ENCODE data around the gene MMP25. TPM values are rescaled to one million over a fixed set of nuclear protein-coding genes. Genes with fewer than 3 reads are reported as not detected.

MMP25 gene
- total RNA-seq, 3 donors from 2014 or later (not counting 1 experiment from before 2014, with no cell fraction given) = 2.0 to 62.2 (median 5.6) TPM

DNA sequence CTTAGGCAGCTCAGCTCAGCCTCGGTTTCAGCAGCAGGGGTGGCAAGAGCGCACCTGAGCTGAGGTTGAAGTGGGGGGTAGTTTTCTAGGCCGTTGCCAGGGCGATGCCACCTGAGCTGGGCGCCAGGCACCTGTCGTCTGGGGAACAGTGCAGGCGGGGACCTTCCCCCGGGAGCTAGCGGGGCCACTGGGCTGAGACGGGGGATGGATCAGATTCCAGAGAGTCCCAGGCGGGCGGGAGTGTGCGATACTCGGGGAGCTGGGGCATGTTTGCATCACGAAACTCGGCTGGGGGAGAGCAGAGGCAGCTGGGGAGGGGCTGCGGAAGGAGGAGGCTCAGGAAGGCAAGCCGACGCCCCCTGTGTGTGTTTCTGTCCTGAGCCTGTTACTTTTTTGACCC lies 34.1 kb upstream of the MMP25 start:
- Histone ChIP-seq H3K36me3 (ENCODE audit: control insufficient read depth, insufficient read depth, low read length) (no peaks in the 10 kb centered on the region), H3K4me1 (ENCODE audit: control insufficient read depth, insufficient read depth, low read length) (peaks cover 19% of the 10 kb centered on the region), H3K9me3 (ENCODE audit: control insufficient read depth, insufficient read depth, low read length) (no peaks in the 10 kb centered on the region), H3K27me3 (ENCODE audit: control insufficient read depth, insufficient read depth, low read length) (no peaks in the 10 kb centered on the region), H3K4me3 (ENCODE audit: low read length) (no peak overlapping the region), H3K27ac (ENCODE audit: low read length) (no peak overlapping the region)
- DNase-seq (no peak), ATAC-seq (no peak)
- intact Hi-C loops (cut with micrococcal nuclease) = no loop called here
- no peaks in the 10 kb centered on the region for H3K9me3 Mint-ChIP-seq
- no peak for TF ChIP-seq CTCF (IDR thresholded peaks at IDR 0.05)
- peaks cover 0 to 5% of the 10 kb centered on the region in 2 donors for H3K27me3 Mint-ChIP-seq (ENCODE audit: low read depth in 2 of 2)
- no peak overlapping the region for H3K4me3 Mint-ChIP-seq
- H3K36me3 Mint-ChIP-seq = no peaks in the 10 kb centered on the region
- WGBS (ENCODE audit: insufficient coverage) = 48% methylated on average over 19 of the region's 19 CpGs
- H3K27ac Mint-ChIP-seq = no peak overlapping the region
- H3K4me1 Mint-ChIP-seq = peaks cover 1 to 15% of the 10 kb centered on the region in 2 donors

DNA sequence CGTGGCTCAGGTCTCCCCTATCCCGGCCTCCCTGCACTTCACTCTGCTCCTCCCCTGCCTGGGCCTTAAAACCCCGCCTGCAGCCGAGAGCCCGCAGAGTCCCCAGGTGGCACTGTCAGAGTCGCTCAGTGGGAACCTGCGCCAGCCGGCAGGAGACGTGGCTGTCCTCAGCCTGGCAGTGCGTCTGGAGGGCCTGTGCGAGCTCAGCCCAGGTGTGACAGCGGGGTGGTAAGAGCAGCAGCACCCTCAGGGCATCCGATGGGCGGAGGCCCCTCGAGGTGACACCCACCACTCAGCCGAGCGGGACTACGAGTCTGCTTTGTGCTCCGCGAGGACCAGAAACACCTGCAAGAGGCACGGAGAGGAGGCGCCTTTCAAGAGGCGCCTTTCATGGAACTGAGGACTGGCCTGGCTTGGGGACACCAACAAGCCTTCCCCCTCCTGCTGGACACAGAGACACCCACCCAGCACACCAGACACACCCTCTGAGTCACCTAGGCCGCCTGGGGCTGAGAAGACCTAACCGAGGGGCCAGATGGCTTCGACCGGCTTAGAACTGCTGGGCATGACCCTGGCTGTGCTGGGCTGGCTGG lies 33.4 kb upstream of the MMP25 start, which contains the start of gene CLDN9:
Gene CLDN9 (plus strand): TSS at position 96 of the 593 bp plus-strand sequence. CDS start 440 bp downstream, at position 536.
- H3K4me1 Mint-ChIP-seq = peaks cover 0 to 10% of the 10 kb centered on the region in 2 donors
- 60% methylated on average over 27 of the region's 27 CpGs for WGBS (ENCODE audit: insufficient coverage)
- no peak within 1 kb of the TSS for H3K27ac ChIP-seq (ENCODE audit: low read length)
- H3K27ac Mint-ChIP-seq = no peak within 1 kb of the TSS
- intact Hi-C loops (cut with micrococcal nuclease) = no loop called here
- H3K4me1 ChIP-seq (ENCODE audit: control insufficient read depth, insufficient read depth, low read length) = peaks cover 14% of the 10 kb centered on the region
- DNase-seq (peak in 1 of 2 donors; percentile 42), ATAC-seq (no peak)
- H3K9me3 ChIP-seq (ENCODE audit: control insufficient read depth, insufficient read depth, low read length) = no peaks in the 10 kb centered on the region
- peaks cover 3% of the 10 kb centered on the region for H3K27me3 ChIP-seq (ENCODE audit: control insufficient read depth, insufficient read depth, low read length)
- no peak within 1 kb of the TSS for H3K4me3 Mint-ChIP-seq
- no peaks in the 10 kb centered on the region for H3K9me3 Mint-ChIP-seq
- peaks cover 0 to 5% of the 10 kb centered on the region in 2 donors for H3K27me3 Mint-ChIP-seq (ENCODE audit: low read depth in 2 of 2)
- H3K4me3 ChIP-seq (ENCODE audit: low read length) = no peak within 1 kb of the TSS
- no peaks in the 10 kb centered on the region for H3K36me3 ChIP-seq (ENCODE audit: control insufficient read depth, insufficient read depth, low read length)
- TF ChIP-seq CTCF (IDR thresholded peaks at IDR 0.05) = no peak
- H3K36me3 Mint-ChIP-seq = no peaks in the 10 kb centered on the region

DNA sequence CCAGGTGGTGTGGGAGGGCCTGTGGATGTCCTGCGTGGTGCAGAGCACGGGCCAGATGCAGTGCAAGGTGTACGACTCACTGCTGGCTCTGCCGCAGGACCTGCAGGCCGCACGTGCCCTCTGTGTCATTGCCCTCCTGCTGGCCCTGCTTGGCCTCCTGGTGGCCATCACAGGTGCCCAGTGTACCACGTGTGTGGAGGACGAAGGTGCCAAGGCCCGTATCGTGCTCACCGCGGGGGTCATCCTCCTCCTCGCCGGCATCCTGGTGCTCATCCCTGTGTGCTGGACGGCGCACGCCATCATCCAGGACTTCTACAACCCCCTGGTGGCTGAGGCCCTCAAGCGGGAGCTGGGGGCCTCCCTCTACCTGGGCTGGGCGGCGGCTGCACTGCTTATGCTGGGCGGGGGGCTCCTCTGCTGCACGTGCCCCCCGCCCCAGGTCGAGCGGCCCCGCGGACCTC lies 32.8 kb upstream of the MMP25 start:
- peaks cover 0 to 8% of the 10 kb centered on the region in 2 donors for H3K4me1 Mint-ChIP-seq
- no peak overlapping the region for H3K4me3 Mint-ChIP-seq
- H3K4me3 ChIP-seq (ENCODE audit: low read length) = no peak overlapping the region
- no peak for ATAC-seq
- H3K36me3 ChIP-seq (ENCODE audit: control insufficient read depth, insufficient read depth, low read length) = no peaks in the 10 kb centered on the region
- H3K27me3 Mint-ChIP-seq (ENCODE audit: low read depth in 2 of 2) = peaks cover 0 to 5% of the 10 kb centered on the region in 2 donors
- 91% methylated on average over 27 of the region's 27 CpGs for WGBS (ENCODE audit: insufficient coverage)
- no peak for DNase-seq
- H3K4me1 ChIP-seq (ENCODE audit: control insufficient read depth, insufficient read depth, low read length) = peaks cover 14% of the 10 kb centered on the region
- H3K9me3 ChIP-seq (ENCODE audit: control insufficient read depth, insufficient read depth, low read length) = no peaks in the 10 kb centered on the region
- peaks cover 6% of the 10 kb centered on the region for H3K27me3 ChIP-seq (ENCODE audit: control insufficient read depth, insufficient read depth, low read length)
- no peak overlapping the region for H3K27ac Mint-ChIP-seq
- TF ChIP-seq CTCF (IDR thresholded peaks at IDR 0.05) = no peak
- no peaks in the 10 kb centered on the region for H3K36me3 Mint-ChIP-seq
- H3K27ac ChIP-seq (ENCODE audit: low read length) = no peak overlapping the region
- intact Hi-C loops (cut with micrococcal nuclease) = no loop called here
- H3K9me3 Mint-ChIP-seq = no peaks in the 10 kb centered on the region

Measured in natural killer cell (primary cell).